Mucosa of rectum (tissue), 2 donors: ENCODE measurements around the gene CHEK1.

Experiments
- H3K27ac ChIP-seq, 2 donors: one replicate each; pipeline ENCODE4 v1.7.0; 2013; ENCODE audit warnings: inconsistent platforms in 2 of 2, low read depth in 2 of 2, low read length in 2 of 2
- H3K27me3 ChIP-seq, 2 donors: one replicate each; pipeline ENCODE4 v1.7.0; 2013; ENCODE audit warnings: low read length in 2 of 2; ENCODE audit not compliant: control insufficient read depth in 2 of 2, insufficient read depth in 2 of 2
- H3K36me3 ChIP-seq, 2 donors: one replicate each; pipeline ENCODE4 v1.7.0; 2013; ENCODE audit warnings: low read length in 2 of 2; ENCODE audit not compliant: control insufficient read depth in 2 of 2, insufficient read depth in 2 of 2
- H3K4me1 ChIP-seq, 2 donors: one replicate each; pipeline ENCODE4 v1.7.0; 2013; ENCODE audit warnings: low read length in 2 of 2, mild to moderate bottlenecking in 1 of 2; ENCODE audit not compliant: control insufficient read depth in 2 of 2, insufficient read depth in 2 of 2
- H3K4me3 ChIP-seq, 2 donors: one replicate each; pipeline ENCODE4 v1.7.0; 2013; ENCODE audit warnings: low read length in 2 of 2
- H3K9ac ChIP-seq, 2 donors: one replicate each; pipeline ENCODE4 v1.7.0; 2013; ENCODE audit warnings: low read length in 2 of 2, low read depth in 1 of 2, mild to moderate bottlenecking in 1 of 2
- H3K9me3 ChIP-seq, 2 donors: one replicate each; pipeline ENCODE4 v1.7.0; 2013; ENCODE audit warnings: low read length in 2 of 2; ENCODE audit not compliant: control insufficient read depth in 2 of 2
- donor health status: healthy.
- donor health status: Normal muscosa, but diverticular disease.

CHEK1 gene

DNA sequence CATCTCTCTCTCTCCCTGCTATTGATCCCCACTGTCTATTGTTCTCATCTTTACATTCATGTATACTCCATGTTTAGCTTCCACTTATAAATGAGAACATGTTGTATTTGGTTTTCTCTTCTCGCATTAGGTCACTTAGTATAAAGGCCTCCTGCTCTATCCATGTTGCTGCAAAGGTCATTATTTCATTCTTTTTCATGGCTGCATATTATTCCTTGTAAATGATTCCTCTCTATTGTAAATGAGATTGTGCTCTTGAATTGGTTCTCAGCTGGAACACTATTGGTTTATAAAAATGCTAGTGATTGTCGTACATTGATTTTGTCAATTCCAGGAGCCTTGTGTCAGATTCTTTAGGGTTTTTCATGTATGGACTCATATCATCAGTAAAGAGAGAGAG lies 42.2 kb downstream of the CHEK1 start:
- no peaks in the 10 kb centered on the region for H3K27me3 ChIP-seq

DNA sequence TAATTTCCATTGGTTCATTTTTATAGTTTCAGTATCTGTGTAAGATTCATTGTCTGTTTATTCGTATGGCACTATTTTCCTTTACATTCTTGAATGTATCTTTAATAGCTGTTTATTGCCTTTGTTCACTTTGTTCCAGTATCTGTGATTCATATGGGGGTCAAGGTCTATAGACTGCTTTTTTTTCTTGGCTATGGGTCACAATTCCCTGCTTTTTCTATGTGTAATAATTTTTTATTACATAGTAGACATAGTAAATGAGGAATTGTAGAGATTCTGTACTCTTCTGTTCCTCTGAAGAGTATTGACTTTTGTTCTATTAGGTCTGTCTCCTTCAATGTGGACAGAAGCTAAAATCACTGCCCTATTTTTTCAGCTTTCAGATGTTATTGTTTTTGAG lies 45.2 kb downstream of the CHEK1 start:
- Histone ChIP-seq H3K27ac (no peak overlapping the region), H3K36me3 (no peaks in the 10 kb centered on the region), H3K9me3 (no peaks in the 10 kb centered on the region), H3K9ac (no peak overlapping the region), H3K4me3 (no peak overlapping the region), H3K4me1 (peaks cover 0 to 3% of the 10 kb centered on the region in 2 donors), H3K27me3 (no peaks in the 10 kb centered on the region)

More for the DNA sequence above, 42.2 kb downstream of the CHEK1 start:
- H3K27ac ChIP-seq, result no peak overlapping the region
- H3K36me3 ChIP-seq, result no peaks in the 10 kb centered on the region
- no peak overlapping the region for H3K4me3 ChIP-seq
- no peaks in the 10 kb centered on the region for H3K9me3 ChIP-seq
- no peak overlapping the region for H3K9ac ChIP-seq
- H3K4me1 ChIP-seq, result peaks cover 0 to 3% of the 10 kb centered on the region in 2 donors

DNA sequence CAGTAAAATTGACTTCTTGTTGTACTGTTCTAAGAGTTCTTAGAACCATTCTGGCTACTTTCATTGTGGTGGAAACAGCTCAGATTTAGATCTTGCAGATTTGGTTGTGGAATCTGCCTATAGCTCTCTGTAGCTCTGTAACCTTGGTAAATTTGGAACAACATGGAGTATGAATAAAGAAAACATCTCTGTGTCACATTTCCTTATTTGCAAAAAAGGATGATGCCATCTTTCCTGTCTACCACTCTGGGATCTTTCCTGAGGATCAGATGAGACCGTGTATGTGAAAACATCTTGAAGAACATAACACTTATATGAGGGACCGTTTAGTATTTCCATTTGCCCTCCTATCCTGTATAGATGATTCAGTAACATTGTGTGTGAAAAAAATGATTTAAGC lies 46.6 kb downstream of the CHEK1 start:
- no peak overlapping the region for H3K4me3 ChIP-seq
- no peaks in the 10 kb centered on the region for H3K27me3 ChIP-seq
- H3K9me3 ChIP-seq, result no peaks in the 10 kb centered on the region
- no peak overlapping the region for H3K9ac ChIP-seq
- peaks cover 0 to 3% of the 10 kb centered on the region in 2 donors for H3K4me1 ChIP-seq
- H3K36me3 ChIP-seq, result no peaks in the 10 kb centered on the region
- no peak overlapping the region for H3K27ac ChIP-seq

DNA sequence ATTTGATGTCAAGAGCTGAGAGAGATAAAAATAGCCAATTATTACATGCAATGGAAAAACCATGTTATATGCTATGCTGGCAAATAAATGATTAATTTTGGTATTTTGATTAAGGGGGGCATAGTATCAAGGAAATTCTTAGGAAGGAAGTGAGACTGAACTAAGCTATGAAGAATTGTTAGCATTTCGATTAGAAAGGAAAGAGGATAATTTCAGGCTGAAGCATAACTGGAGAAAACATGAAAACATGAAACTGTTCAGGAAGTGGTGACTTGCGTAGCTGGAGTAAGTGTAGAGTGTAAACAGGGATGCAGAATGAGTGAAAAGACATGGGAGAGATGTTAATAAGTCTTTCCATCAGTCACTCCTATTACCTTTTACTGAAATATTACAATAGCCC lies 49.2 kb downstream of the CHEK1 start:
- H3K4me1 ChIP-seq, result peaks cover 0 to 3% of the 10 kb centered on the region in 2 donors
- no peaks in the 10 kb centered on the region for H3K36me3 ChIP-seq
- H3K27me3 ChIP-seq, result no peaks in the 10 kb centered on the region
- no peak overlapping the region for H3K9ac ChIP-seq
- H3K9me3 ChIP-seq, result no peaks in the 10 kb centered on the region
- no peak overlapping the region for H3K4me3 ChIP-seq
- no peak overlapping the region for H3K27ac ChIP-seq

DNA sequence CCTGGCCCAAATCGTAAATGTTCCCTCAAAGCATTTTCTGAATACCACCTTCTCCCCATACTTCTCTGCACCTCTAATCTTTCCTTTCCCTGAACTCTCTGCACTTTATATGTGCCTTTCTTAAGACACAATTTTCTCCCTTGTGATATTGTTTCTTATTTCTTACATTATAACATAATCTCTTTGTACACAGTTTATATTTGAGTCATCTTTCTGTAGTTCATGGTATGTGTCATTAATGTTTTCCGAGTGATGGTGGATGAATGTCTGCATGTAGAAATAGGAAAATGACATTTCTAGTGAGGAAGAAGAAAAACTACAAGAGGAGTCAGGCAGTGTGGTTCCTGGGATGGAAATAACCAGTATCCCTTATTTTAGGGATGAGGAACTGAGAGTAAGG lies 50.2 kb downstream of the CHEK1 start:
- H3K4me1 ChIP-seq, result no peaks in the 10 kb centered on the region
- no peaks in the 10 kb centered on the region for H3K36me3 ChIP-seq
- H3K27me3 ChIP-seq, result no peaks in the 10 kb centered on the region
- no peak overlapping the region for H3K4me3 ChIP-seq
- H3K9me3 ChIP-seq, result no peaks in the 10 kb centered on the region
- no peak overlapping the region for H3K27ac ChIP-seq
- no peak overlapping the region for H3K9ac ChIP-seq

DNA sequence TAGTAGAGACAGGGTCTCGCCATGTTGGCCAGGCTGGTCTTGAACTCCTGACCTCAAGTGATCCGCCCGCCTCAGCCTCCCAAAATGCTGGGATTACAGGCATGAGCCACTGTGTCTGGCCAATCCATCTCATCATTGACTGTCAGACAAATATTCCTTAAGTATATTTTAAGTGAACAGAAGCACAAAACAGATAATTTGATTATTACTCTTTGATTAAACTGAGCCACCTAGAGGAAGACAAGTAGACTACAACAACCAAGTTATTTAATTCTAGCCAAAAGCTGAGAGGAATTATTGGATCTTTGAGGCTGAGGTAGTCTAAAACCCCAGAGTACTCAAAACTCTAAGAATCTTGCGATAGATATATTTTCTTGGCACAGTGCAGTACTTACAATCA lies 54.4 kb downstream of the CHEK1 start:
- no peaks in the 10 kb centered on the region for H3K9me3 ChIP-seq
- no peak overlapping the region for H3K9ac ChIP-seq
- no peak overlapping the region for H3K4me3 ChIP-seq
- H3K27me3 ChIP-seq, result no peaks in the 10 kb centered on the region
- no peaks in the 10 kb centered on the region for H3K36me3 ChIP-seq
- no peaks in the 10 kb centered on the region for H3K4me1 ChIP-seq
- no peak overlapping the region for H3K27ac ChIP-seq

DNA sequence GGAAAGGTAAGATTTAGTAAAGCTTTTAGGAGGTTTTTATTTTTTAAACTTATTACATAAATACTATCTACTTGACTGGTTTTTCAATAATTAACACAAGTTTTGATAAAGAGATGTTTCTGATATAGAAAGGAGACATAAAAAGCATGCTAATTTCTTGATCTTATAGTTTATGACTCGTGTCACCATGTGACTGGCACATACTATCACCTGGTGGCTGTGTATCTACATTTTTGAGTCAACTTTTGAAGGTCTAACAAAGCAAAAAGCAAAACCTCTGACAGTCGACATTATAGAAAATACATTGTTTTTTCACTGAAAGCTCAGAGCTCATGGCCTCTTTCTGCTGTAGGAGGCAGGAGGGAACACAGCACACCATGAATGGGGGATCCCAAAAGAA lies 54.9 kb downstream of the CHEK1 start:
- no peak overlapping the region for H3K4me3 ChIP-seq
- H3K9ac ChIP-seq, result no peak overlapping the region
- H3K27me3 ChIP-seq, result no peaks in the 10 kb centered on the region
- no peaks in the 10 kb centered on the region for H3K9me3 ChIP-seq
- H3K27ac ChIP-seq, result no peak overlapping the region
- no peaks in the 10 kb centered on the region for H3K36me3 ChIP-seq
- no peaks in the 10 kb centered on the region for H3K4me1 ChIP-seq

DNA sequence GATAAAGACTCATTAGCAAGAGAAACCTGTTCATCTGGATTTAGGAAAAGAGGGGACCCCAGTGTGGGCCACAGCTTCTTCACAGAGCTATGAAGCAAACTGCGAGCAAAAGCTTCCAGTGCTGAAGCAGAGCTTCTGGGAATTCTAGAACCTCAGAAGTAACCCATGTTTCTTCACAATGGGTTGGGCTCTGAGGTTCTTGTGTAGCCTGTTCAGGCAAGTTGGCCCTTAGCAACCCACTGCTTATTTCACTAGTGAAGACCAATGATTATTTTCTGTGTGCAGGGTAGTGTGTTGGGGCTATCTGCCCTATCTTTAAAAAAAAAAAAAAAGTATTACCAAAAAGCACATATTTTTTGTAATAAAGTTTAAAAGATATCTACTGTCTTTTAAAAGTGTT lies 55.8 kb downstream of the CHEK1 start, which contains the start of gene ACRV1:
TSS of gene ACRV1 (minus strand) at position 101 of the 400 bp plus-strand sequence. CDS start at position 34, 67 bp downstream.
- Histone ChIP-seq H3K9ac (no peak within 1 kb of the TSS), H3K36me3 (no peaks in the 10 kb centered on the region), H3K4me3 (no peak within 1 kb of the TSS), H3K27ac (no peak within 1 kb of the TSS), H3K27me3 (no peaks in the 10 kb centered on the region), H3K4me1 (no peaks in the 10 kb centered on the region), H3K9me3 (no peaks in the 10 kb centered on the region)

DNA sequence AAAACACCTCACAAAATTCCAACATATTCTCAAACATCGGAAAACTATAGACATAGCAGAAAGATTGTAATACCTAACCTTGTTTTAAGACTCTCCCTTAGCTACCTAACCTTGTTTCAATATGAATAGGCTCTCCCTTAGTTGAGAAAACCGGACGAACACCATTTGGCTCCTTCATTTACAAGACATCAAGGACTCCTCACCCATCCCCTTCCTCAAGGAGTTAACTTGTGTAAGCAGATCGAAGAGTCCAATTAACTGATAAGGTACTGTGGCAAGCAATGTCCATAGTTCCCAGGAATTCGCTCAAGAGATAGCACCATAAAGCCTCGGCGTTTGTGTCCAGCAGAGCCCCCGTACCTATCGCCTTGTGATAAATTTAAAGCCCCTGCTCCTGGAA lies 60.3 kb downstream of the CHEK1 start:
- H3K27ac ChIP-seq, result no peak overlapping the region
- H3K9me3 ChIP-seq, result no peaks in the 10 kb centered on the region
- H3K36me3 ChIP-seq, result no peaks in the 10 kb centered on the region
- no peak overlapping the region for H3K4me3 ChIP-seq
- no peaks in the 10 kb centered on the region for H3K27me3 ChIP-seq
- H3K9ac ChIP-seq, result no peak overlapping the region
- H3K4me1 ChIP-seq, result no peaks in the 10 kb centered on the region

DNA sequence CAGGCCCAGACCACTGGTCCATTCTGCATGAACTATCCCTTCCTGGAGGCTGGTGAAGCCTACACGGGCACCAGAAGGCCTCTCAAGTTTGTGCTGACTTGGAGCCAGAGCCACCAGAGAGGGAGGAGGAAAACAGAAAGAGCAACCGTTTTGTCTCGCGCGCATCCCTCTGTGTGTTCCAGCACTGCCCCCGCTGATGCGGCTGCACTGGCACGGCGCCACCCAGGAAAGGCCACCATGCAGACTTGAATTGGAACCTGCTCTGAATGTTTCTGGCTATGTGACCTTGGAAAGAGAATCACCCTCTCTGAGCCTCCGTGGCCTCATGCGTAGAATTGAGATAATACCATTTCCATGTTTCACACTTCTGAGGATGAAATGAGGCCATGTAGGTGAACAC lies 63.1 kb downstream of the CHEK1 start:
- H3K27ac ChIP-seq, result no peak overlapping the region

DNA sequence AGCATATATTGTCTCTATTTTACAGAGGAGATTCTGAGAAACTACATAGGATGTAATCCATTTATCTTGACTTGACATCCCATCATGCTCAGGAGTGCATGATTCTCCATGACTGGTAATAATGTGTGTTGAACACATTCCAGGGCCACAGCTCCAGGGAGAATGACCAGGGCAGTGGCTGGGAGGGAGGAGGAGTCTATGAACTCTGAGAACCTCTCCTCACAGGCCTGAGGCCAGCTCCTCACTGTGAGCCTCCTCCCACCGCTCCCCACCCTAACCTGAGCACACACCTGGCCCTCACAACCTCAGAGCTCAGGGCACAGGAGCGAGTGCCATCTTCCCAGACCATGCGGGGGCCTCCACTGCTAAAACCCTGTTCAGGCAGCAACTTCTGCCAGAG lies 63.7 kb downstream of the CHEK1 start:
- Histone ChIP-seq H3K9me3 (no peaks in the 10 kb centered on the region), H3K4me3 (no peak overlapping the region), H3K4me1 (no peaks in the 10 kb centered on the region), H3K27me3 (no peaks in the 10 kb centered on the region), H3K9ac (no peak overlapping the region), H3K27ac (no peak overlapping the region), H3K36me3 (no peaks in the 10 kb centered on the region)

More for the DNA sequence above, 63.1 kb downstream of the CHEK1 start:
- H3K27me3 ChIP-seq, result no peaks in the 10 kb centered on the region
- no peaks in the 10 kb centered on the region for H3K36me3 ChIP-seq
- H3K9me3 ChIP-seq, result no peaks in the 10 kb centered on the region
- H3K4me1 ChIP-seq, result no peaks in the 10 kb centered on the region
- no peak overlapping the region for H3K9ac ChIP-seq
- no peak overlapping the region for H3K4me3 ChIP-seq
